Panc1 (cell line): Measurements from ENCODE around the gene NYAP2.

Experiments
- POLR2AphosphoS5 ChIP-seq: IDR thresholded peaks from 2 replicates; pipeline ENCODE4 v1.6.1; 2012; ENCODE audit warnings: mild to moderate bottlenecking, low read depth, low read length, moderate library complexity
- SIN3A ChIP-seq: IDR thresholded peaks from 2 replicates; pipeline ENCODE4 v1.6.1; 2012; ENCODE audit warnings: low read depth, mild to moderate bottlenecking, low read length, moderate library complexity, borderline replicate concordance; ENCODE audit not compliant: insufficient read depth
- TCF7L2 ChIP-seq: IDR thresholded peaks from 2 replicates; pipeline ENCODE4 v1.6.1; 2011; ENCODE audit warnings: mild to moderate bottlenecking, low read depth, low read length, inconsistent platforms
- TF ChIP-seq, protein P1 (sequence below): fragments of 450-650 bp; IDR thresholded peaks from 2 replicates; pipeline ENCODE4 v1.5.1; 2017; ENCODE audit warnings: mild to moderate bottlenecking
- TF ChIP-seq, protein P2 (sequence below), 2 experiments: IDR thresholded peaks; 2 replicates each; pipeline ENCODE4 v1.6.1; 2011 to 2012; ENCODE audit warnings: low read depth in 2 of 2, control low read depth in 1 of 2, low read length in 1 of 2, mild to moderate bottlenecking in 1 of 2, moderate library complexity in 1 of 2; ENCODE audit not compliant: insufficient read depth in 1 of 2

DNA sequence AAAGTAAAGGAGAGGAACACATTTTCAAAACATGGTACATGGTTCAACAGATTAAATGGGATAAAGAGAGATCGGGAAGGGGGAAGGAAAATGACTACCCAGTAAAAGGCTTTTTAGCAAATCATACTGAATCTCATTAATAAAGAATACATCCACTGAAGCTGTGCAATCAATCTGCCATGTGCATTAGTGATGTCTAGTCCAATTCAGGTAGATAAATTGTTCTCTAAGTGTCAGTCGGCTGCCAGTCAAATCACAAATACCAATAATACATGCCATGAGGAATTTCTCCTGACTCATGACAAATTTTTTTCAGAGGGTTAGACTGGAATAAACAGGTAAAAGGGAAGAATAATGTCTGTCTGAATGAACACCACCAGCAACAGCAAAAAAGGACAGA is 22.6 kb downstream of the NYAP2 start:
- TF ChIP-seq, protein P1, sequence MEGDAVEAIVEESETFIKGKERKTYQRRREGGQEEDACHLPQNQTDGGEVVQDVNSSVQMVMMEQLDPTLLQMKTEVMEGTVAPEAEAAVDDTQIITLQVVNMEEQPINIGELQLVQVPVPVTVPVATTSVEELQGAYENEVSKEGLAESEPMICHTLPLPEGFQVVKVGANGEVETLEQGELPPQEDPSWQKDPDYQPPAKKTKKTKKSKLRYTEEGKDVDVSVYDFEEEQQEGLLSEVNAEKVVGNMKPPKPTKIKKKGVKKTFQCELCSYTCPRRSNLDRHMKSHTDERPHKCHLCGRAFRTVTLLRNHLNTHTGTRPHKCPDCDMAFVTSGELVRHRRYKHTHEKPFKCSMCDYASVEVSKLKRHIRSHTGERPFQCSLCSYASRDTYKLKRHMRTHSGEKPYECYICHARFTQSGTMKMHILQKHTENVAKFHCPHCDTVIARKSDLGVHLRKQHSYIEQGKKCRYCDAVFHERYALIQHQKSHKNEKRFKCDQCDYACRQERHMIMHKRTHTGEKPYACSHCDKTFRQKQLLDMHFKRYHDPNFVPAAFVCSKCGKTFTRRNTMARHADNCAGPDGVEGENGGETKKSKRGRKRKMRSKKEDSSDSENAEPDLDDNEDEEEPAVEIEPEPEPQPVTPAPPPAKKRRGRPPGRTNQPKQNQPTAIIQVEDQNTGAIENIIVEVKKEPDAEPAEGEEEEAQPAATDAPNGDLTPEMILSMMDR: no peak
- TF ChIP-seq POLR2AphosphoS5 (no peak), SIN3A (no peak), TCF7L2 (no peak)
- TF ChIP-seq, protein P2, sequence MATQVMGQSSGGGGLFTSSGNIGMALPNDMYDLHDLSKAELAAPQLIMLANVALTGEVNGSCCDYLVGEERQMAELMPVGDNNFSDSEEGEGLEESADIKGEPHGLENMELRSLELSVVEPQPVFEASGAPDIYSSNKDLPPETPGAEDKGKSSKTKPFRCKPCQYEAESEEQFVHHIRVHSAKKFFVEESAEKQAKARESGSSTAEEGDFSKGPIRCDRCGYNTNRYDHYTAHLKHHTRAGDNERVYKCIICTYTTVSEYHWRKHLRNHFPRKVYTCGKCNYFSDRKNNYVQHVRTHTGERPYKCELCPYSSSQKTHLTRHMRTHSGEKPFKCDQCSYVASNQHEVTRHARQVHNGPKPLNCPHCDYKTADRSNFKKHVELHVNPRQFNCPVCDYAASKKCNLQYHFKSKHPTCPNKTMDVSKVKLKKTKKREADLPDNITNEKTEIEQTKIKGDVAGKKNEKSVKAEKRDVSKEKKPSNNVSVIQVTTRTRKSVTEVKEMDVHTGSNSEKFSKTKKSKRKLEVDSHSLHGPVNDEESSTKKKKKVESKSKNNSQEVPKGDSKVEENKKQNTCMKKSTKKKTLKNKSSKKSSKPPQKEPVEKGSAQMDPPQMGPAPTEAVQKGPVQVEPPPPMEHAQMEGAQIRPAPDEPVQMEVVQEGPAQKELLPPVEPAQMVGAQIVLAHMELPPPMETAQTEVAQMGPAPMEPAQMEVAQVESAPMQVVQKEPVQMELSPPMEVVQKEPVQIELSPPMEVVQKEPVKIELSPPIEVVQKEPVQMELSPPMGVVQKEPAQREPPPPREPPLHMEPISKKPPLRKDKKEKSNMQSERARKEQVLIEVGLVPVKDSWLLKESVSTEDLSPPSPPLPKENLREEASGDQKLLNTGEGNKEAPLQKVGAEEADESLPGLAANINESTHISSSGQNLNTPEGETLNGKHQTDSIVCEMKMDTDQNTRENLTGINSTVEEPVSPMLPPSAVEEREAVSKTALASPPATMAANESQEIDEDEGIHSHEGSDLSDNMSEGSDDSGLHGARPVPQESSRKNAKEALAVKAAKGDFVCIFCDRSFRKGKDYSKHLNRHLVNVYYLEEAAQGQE (IDR thresholded peaks at IDR 0.05; ENCODE audit: insufficient read depth in 1 of 2, low read depth in 2 of 2, low read length in 1 of 2): no peak
